Stimulated activated CD4-positive, alpha-beta T cell treated with anti-CD3 and anti-CD28 coated beads, Interleukin-15, amount 100 ng/mL, for 48 hours (primary cell): ENCODE measurements around the gene CDH4.
"Not testable (repeated sequence)": the region's sequence is repeated elsewhere in the genome, so short reads cannot be mapped to it uniquely, and the experiment has no call there.

ENCODE experiments used
- DNase-seq, 2 donors: peaks; one replicate each; pipeline ENCODE4 v3.0.0-alpha.2; 2020; ENCODE audit warnings: low read depth in 2 of 2

Gene CDH4

DNA sequence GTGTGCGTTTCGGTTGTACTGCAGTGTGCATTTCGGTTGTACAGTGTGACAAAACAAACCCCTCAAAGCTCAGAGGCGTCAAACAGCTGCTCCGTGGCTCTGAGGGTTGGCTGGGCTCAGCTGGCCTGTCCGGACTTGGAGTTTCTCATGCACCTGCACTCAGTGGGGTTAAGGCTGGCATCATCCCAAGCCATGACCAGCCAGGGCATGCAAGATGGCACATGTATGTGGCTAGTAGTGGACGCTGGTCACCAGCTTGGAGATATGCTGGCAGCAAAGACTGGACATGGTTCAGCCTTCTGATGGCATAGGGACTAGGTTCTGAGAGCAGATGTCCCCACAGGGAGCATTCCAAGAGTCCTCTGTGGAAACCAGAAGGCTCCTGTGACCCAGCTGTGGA, 187.2 kb downstream of the CDH4 start:
- DNase-seq = no peak

DNA sequence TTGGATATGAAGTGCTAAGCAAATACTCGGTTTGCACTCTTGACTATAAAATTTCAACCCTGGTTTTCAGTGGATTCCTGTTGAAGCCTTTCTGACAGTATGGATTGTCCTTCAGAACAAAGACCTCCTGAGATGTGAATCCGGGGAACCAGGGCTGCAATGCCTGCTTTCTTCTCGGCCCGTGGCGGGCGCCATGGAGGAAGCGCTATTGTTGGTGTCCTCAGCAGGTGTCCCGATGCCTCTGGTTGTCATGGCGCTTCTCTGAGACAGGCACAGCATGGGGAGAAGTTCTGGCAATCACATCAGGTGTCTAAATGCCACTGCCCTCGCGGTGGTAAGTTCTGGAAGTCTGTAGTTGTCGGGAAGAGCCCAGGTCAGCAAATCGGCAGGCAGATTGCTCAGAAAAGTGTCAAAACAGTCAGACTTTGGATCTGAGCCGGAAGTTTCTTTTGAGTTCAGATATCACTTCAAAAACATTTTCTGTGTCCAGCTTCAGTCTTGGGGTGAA, 188.5 kb downstream of the CDH4 start:
- DNase-seq = no peak

DNA sequence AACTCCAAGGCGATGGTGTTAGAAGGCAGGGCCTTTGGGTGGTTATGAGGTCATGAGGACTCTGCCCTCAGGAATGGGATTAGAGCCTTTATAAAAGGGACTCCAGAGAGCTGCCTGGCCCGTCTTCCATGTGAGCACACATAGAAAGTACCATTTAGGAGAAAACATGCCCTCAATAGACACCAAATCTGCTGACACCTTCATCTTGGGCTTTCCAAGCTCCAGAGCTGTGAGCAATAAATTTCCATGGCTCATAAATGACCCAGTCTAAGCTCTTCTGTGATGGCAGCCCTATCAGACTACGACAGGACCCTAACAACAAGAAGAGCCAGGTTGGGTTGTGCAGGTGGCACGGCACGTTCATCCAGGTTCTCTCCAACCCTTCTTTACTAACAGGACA, 189.5 kb downstream of the CDH4 start:
- DNase-seq = no peak

DNA sequence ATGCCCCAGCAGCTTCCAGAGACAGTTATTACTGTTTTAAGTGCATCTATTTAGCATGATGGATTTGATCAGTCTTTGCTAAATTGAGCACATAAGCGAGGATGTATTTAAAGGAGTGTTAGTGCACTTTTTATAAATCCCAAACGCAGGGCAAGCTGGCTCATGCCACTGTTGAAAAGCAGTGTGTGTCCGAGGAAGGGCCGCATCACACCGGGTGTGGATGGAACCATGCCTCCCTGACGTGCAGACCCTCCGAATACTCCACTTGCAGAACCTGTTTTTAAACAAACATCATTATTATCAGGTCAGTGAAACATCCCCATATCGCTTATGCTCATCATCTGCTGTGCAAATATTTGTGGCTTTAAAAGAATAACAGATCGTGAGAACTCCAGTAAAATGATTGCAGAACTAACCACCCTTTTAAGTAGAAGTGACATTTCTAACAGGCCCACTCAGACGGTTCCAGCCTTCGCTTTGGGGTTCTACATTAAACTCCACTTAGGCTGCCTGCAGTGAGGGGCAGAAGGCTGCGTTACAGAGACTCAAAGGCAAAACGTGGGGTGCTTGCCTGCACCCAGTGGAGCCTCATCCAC, 190.1 kb downstream of the CDH4 start:
- no peak for DNase-seq

DNA sequence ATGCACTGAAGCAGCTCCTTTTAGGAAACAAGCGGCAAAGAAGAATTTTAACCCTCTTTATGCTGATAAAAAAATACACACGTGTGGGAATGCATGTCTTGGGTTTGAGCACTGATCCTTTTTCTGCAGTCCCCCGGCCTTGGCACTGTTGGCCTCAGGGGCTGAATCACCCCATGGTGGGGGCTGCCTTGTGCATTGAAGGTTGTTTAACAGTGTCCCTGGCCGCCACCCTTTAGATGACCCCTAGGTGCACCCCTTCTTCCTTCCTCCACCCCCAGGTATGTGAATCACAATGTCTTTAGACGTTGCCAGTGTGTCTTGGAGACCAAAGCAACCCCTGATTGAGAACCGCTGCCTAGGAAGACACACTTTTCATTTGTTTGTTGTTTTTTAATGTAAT, 190.7 kb downstream of the CDH4 start:
- DNase-seq = no peak

DNA sequence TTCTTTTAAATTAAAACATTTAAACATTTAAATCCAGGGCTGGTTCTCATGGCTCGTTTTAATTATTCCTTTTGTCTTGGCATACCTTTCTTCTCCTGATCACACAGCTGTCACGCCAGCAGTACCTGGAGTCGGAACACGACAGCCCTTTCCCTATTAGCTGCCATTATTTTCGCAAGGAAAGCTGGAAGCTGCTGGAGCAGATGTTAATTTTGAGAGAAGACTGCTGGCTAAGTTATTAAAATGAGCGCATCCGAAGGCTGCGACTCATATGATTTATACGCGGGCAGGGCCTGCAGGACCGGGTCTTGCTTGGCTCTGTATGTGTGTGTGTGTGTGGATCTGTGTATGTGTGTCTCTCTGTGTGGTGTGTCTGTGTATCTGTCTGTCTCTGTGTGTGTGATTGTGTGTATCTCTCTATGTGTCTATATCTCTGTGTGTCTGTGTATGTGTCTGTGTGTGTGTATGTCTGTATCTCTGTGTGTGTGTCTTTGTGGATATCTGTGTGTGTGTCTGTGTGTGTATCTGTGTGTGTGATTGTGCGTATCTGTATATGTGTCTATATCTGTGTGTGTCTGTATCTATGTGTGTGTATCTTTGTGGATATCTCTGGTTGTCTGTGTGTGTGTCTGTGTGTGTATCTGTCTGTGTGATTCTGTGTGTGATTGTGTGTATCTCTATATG, 191.5 kb downstream of the CDH4 start:
- no peak for DNase-seq

DNA sequence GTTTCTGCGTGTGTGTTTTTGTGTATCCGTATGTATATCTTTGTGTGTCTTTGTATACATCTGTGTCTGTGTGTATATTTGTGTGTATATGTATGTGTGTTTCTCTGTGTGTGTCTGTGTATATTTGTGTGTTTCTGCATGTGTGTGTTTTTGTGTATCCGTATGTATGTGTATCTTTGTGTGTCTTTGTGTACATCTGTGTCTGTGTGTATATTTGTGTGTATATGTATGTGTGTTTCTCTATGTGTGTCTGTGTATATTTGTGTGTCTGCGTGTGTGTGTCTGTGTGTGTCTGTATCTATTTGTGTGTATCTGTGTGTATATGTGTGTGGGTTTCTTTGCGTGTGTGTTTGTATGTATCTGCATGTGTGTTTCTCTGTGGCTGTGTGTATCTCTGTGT, 192.6 kb downstream of the CDH4 start:
- DNase-seq = no peak

DNA sequence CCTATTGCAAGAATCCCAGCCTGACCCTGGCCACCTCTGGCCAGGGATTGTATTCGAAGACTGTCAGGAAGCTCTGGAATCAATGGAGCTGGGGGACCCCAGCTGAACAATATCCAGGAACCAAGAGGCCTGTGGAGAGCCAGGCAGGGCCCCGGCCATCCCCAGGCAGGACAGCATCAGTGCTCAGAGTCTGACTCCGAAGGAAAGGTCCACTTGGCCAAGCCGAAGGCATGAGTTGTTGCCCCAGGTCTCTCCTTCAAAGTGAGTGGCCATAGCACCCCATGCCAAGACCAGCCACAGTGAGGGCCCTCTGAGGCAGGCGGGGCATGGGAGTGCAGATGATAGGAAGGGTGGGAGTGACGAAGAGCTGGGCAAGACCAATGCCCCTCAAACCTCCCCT, 193.1 kb downstream of the CDH4 start:
- no peak for DNase-seq

DNA sequence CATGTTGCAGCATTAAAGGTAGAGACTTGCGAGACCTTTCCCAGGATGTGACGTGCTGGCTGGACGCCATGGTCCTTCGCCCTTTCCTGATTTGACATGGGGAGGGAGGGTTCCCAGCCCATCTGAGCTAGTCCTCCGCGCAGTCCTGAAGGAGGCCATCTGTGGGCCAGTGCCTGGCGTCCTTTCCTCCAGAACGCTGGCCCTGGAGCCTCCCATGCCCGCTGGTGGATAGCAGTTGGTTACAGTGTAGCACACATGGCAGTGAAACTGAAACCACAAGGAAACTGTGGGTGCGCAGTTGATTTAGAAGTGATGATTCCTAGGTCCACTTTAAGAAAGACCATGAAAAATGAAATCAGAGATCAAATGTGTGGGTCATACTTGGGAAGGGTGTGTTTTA, 193.7 kb downstream of the CDH4 start:
- no peak for DNase-seq

DNA sequence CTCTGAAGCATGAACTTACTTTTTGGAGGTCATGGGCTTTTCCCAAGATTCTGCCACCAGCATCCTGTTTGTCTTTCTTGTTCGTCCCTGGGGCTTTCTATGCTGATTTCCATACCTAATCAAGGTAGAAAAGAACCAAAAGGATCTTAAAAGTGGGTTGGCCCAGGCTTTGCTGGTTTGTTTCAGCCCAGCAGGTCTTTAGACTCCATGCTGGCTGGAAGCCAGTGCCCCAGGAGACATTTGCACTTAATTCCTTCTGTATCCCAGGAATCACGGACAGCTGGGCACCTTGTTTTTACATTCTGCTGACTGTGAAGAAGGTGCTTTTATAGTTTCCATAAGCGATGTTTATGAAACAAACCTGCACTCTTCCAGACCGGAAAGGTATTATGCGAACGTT, 195.9 kb downstream of the CDH4 start:
- DNase-seq = no peak

DNA sequence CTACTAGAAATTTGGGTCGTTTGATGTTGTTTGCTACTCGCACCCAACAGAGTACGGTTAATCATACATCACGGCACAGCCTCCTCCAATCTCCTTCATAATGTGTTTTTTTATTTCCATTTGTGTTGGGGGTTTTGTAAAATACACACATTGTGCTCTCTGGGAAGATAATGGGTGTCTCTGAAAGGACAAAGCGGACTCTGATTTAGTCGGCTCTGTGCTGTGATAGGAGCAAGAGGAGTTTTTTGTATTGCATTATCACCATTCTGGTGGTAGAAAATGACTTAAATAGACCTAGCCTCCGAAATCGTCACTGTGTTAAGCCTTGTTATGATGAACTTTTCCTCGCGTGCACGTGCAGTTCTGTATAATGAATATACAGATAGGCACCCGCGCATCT, 196.3 kb downstream of the CDH4 start:
- DNase-seq = no peak

DNA sequence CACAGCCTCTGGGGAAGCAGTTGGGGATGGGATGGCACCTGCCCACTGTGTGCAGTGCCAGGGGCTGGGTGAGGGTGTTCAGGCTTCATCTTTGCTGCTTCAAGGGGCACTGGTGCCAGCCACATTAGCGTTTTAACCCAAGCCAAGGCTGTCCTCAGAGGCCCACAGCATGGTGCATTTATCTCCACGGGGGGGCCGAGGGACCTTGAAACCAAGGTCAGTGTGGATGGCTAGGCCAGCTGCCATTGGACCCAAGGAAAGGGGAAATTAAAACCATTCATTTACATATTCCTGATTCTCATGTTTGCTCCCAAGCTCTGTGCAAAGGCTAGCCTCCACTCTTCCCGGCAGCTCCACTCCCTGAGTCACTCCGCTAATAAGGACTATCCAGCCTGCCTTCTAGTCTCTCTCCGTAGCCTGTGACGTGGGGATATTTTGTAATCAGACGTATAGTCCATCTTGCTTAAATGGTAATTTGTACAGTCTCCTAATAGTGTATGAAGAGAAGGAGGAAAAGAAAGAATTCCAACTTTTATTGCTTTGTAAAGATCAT, 197.1 kb downstream of the CDH4 start:
- DNase-seq = no peak

DNA sequence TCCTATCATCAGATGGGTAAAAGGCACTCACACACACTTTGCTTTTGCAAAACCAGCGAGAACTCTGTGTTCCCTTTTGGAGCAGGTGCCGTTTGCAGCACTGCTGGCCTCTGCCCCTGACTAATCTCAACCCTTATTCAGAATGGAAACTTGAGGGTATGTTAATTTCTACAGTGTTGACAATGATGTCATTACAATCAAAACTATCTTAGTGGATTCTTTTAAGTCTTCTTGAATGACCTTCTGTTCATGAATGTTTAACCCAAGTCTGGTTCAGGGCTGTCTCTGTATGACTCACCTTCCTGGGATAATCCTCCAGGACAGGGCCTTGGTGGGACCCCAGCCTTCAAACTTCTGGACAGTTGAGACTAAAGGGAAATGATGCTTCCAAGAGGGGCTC, 197.9 kb downstream of the CDH4 start:
- DNase-seq = no peak

DNA sequence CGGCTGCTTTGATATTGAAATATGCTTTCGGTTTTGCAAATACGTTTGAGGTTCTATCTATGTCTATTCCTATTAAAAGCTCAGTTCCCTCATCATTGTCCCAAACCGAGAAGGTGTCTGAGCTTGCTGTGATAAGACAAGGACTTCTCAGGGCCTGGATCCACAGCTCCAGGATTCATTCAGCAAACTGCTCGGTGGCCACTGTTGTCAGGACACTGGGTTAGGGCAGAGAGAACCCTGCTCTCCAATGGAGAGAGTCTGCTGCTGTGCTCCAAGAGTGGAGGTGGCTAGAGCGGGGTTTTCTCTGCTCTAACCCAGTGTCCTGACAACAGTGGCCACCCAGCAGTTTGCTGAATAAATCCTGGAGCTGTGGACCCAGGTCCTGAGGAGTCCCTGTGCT, 198.5 kb downstream of the CDH4 start:
- no peak for DNase-seq

DNA sequence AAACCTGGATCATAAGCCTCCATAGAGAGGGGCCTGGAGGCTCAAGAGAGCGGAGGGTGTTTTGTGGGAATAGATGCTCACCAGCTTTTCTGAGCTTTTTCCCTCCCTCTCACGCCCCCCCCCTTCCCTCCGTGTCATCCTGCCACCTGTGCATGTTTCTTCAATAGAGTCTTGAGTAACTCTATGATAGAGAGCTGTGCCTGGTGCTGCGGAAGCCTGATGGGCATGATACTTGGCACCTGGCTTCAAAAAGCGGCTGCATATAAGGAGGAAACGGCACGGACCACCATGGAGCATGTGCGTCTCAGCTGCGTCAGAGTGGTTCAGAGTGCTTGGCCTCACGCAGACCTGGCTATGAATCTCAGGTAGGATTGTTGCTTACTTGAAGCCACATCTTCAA, 198.9 kb downstream of the CDH4 start:
- no peak for DNase-seq

DNA sequence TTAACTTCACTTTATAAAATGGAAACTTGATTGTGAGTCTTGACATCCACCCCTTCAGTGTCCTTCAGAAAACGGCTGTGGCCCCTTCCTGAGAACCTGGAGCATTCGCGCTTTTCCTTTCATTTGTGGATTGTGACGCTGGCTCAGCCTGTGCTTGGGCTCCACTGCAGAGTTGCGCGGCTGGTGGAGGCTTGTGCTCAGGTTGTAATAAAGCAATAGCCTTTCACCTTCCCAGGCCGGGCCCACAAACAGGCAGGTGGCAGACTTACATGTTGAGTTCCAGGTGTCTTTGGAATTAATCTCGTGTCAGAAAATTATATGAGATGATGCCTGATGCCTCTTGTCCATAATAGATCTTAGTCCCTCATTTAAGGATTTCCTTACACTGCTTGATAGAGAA, 199.9 kb downstream of the CDH4 start:
- no peak for DNase-seq

DNA sequence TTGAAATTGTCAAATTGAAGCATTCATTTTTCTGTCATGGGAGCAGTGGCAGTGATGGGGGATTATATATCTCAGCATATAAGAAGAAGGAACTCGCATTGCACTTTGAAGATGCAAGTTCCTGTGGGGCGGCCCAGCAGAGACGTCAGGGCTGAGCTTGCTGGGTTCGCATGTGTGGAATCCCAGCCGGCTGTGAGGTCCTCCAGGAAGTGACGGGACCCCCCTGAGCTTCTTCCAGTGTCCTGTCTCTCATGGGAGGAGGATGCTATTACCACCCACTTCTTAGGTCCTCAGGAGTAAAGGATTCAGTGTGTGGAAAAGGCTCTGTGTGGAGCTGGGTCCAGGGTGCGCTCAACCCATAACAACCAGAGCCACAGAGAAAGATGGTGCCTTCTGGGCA, 201.2 kb downstream of the CDH4 start:
- no peak for DNase-seq

DNA sequence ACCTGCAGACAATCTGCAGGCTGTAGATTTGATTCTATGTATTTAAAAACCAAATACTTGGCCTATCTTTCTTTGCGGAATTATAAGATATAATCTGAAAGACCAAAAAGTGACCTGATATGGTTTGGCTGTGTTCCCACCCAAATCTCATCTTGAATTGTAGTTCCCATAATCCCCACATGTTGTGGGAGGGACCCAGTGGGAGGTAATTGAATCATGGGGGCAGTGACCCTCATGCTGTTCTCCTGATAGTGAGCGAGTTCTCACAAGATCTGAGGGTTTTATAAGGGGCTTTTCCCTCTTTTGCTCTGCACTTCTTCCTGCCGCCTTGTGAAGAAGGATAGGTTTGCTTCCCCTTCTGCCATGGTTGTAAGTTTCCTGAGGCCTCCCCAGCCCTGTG, 201.6 kb downstream of the CDH4 start:
- DNase-seq = not testable (repeated sequence)

DNA sequence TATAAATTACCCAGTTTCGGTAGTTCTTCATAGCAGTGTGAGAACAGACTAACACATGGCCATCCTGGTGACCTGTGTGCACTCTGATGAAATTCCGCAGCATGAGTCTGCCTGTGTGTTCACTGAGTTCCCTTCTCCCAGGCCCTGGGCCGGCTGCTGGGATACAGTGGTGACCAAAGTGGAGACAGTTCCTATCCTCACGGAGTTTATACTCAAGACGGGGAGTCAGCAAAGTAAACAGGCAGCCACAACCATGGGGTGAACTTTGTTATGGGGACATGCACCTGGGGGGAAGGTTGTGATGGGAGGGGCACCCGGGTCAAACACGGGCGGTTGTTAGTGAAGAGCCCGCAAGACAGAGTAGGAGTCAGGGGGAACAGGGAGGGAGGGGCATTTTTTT, 202.0 kb downstream of the CDH4 start:
- no peak for DNase-seq

DNA sequence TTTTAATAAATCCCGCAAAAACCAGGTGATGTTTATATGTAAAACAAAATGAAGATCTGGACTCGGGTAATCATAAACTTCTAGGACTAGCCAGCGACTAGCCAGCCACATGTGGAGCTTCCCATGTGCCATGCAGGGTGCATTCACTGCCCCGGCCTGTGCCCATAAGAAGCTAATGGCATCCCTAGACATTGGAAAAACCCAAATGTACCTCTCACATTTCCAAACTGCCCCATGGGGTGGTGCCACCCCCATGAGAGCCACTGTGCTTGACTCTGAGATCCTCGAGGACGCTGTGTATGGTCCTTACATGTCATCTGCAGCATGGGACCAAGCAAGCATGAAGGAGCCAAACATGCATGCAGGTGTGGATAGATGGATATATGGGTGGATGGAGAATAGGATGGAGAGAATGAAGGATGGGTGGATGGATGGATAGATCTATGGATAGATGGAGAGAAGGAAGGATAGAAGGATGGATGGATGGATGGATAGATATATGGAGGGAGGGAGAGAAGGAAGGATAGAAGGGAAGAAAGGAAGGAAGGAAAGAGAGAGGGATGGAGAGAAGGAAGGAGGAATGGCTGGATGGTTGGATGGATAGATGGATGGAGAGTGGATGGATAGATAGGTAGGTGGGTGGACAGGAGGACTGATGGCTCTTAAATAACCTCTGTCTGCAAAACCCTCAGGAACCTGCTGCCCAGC, 203.6 kb downstream of the CDH4 start:
- no peak for DNase-seq

DNA sequence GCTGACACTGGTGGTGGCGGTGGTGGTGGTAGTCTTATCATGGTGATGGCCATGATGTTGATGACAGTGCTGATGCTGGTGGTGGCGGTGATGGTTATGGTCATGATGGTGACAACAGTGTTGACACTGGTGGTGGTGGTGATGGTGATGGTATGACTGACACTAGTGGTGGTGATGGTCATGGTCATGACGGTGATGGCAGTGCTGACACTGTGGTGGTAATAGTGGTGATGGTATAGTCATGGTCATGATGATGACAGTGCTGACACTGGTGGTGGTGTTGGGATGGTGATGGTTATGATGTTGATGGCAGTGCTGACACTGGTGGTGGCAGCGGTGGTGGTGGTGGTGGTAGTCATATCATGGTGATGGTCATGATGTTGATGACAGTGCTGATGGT, 205.7 kb downstream of the CDH4 start:
- no peak for DNase-seq

DNA sequence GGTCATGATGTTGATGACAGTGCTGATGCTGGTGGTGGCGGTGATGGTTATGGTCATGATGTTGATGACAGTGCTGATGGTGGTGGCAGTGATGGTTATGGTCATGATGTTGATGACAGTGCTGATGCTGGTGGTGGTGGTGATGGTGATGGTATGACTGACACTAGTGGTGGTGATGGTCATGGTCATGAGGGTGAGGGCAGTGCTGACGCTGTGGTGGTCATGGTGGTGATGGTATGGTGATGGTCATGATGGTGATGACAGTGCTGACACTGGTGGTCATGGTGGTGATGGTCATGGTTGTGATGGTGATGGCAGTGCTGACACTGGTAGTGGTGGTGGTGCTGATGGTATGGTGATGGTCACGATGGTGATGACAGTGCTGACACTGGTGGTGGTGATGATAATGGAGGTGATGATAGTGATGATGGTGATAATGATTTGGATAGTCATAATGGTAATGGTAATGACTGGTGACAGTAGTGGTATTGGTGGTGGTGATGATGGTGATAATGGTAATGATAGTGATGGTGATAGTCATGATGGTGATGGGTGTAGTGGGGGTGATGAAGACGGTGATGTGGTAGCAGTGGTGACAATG, 206.2 kb downstream of the CDH4 start:
- DNase-seq = no peak

DNA sequence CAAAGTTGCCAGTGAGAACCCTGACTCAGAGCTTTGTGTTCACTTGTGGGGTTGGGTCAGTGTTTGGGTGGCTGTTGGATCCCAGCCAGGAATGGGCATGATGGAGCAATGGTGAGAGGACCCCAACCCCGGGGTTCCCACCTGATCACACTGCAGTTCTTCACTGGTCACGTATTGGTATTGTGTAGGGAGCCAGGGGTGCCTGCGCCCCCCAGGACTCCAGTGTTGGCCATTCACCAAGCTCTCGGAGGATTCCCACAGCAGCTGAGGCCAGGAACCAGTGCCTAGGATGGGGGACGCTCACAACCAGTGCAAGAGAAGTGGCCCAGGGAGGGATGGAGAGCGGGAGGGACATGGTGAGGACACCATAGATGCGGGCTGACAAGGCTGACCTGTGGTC, 207.2 kb downstream of the CDH4 start:
- DNase-seq = no peak
